HepG2 (cell line): ENCODE data around the gene ADRM1. TPM values are rescaled to one million over a fixed set of nuclear protein-coding genes. Genes with fewer than 3 reads are reported as not detected.

Experiments
- ATAC-seq: fragments of 200-7000 bp; cut with Tn5 transposase; 3 replicates; pipeline ENCODE4 v1.9.1; 2020; ENCODE audit warnings: mild to moderate bottlenecking, moderate library complexity
- BruUV-seq: library from RNA; stranded (reverse); fragments of 400-500 nt; replicated peaks from 2 replicates; lab custom pipeline; 2021; lab: Mats Ljungman, UMichigan
- CTCF ChIA-PET: fragments of 300-600 bp; formaldehyde crosslinking; extraction: SDS; loops from one replicate; lab custom pipeline; 2021; ENCODE audit warnings: low total read pairs, inconsistent platforms, low intra/inter-chr PET ratio; lab: Yijun Ruan, JAX
- POLR2A ChIA-PET: fragments of 350-600 bp; sonication (Branson Sonifier 250); formaldehyde crosslinking; loops from one replicate; lab custom pipeline; 2020; ENCODE audit warnings: antibody characterized with exemption, inconsistent platforms; lab: Yijun Ruan, JAX
- DNase-seq: peaks from one replicate; pipeline ENCODE4 v3.0.0-alpha.2; 2015; ENCODE audit warnings: low spot score
- FAIRE-seq: peaks from 3 replicates; lab custom pipeline; 2011; peaks lifted over from hg19 to GRCh38; lab: Jason Lieb, UNC
- H2AFZ ChIP-seq: one replicate; pipeline ENCODE4 v1.6.1; 2011; ENCODE audit warnings: low read length, inconsistent platforms
- H3K27ac ChIP-seq: fragments of 300-600 bp; 3 replicates; pipeline ENCODE4 v1.8.0; 2011; ENCODE audit warnings: mixed run types, mild to moderate bottlenecking, mixed read lengths, low read length, inconsistent platforms; ENCODE audit not compliant: insufficient read depth; ENCODE audit errors: extremely low read length
- H3K27me3 ChIP-seq, 2 experiments: fragments of 200-600 bp in 1 of 2; 2 replicates in 1 of 2; 3 replicates in 1 of 2; pipeline versions ENCODE4 v1.6.0 to v1.8.0; 2011; ENCODE audit warnings: low read length in 2 of 2, mild to moderate bottlenecking in 2 of 2, moderate library complexity in 2 of 2, inconsistent platforms in 1 of 2; ENCODE audit not compliant: insufficient read depth in 2 of 2, control insufficient read depth in 1 of 2
- H3K36me3 ChIP-seq, 2 experiments: fragments of 200-600 bp in 1 of 2; replicated peaks in 1 of 2; 2 replicates in 1 of 2; 3 replicates in 1 of 2; pipeline versions ENCODE4 v1.5.1 to v1.8.0; 2011; ENCODE audit warnings: low read length in 2 of 2, inconsistent platforms in 1 of 2; ENCODE audit not compliant: insufficient read depth in 2 of 2, control insufficient read depth in 1 of 2
- H3K4me1 ChIP-seq: 2 replicates; pipeline ENCODE4 v1.5.1; 2012; ENCODE audit warnings: low read length, inconsistent platforms; ENCODE audit not compliant: insufficient read depth
- H3K4me2 ChIP-seq: 2 replicates; pipeline ENCODE4 v1.6.0; 2011; ENCODE audit warnings: low read depth, low read length, inconsistent platforms
- H3K4me3 ChIP-seq, 3 experiments: fragments of 200-600 bp in 1 of 3; sonication (generic), shearing (Covaris generic) in 1 of 3; replicated peaks in 1 of 3; 2 replicates each; pipeline ENCODE4 v1.5.1; 2011 to 2016; ENCODE audit warnings: low read length in 3 of 3, inconsistent platforms in 2 of 3, low read depth in 2 of 3, mild to moderate bottlenecking in 2 of 3, control low read depth in 1 of 3, mixed read lengths in 1 of 3; ENCODE audit not compliant: insufficient read depth in 1 of 3
- H3K79me2 ChIP-seq: one replicate; pipeline ENCODE4 v1.6.1; 2011; ENCODE audit warnings: low read length, inconsistent platforms; ENCODE audit not compliant: insufficient read depth
- H3K9ac ChIP-seq: 2 replicates; pipeline ENCODE4 v1.6.0; 2011; ENCODE audit warnings: mild to moderate bottlenecking, low read depth, low read length, inconsistent platforms; ENCODE audit not compliant: insufficient read depth
- H3K9me3 ChIP-seq: 2 replicates; pipeline ENCODE4 v1.5.1; 2012; ENCODE audit warnings: mild to moderate bottlenecking, low read length
- H4K20me1 ChIP-seq: 2 replicates; pipeline ENCODE4 v1.6.0; 2011; ENCODE audit warnings: inconsistent platforms, mild to moderate bottlenecking, low read length, moderate library complexity; ENCODE audit not compliant: insufficient read depth
- HNRNPK ChIP-seq: fragments of 200-400 bp; formaldehyde crosslinking; IDR thresholded peaks from 2 replicates; pipeline ENCODE4 v1.6.1; 2018; ENCODE audit warnings: low read length, low read depth, moderate library complexity, mild to moderate bottlenecking; ENCODE audit not compliant: poor library complexity, severe bottlenecking
- NFRKB ChIP-seq: fragments of 450-650 bp; IDR thresholded peaks from 2 replicates; pipeline ENCODE4 v1.6.1; 2017
- PCBP2 ChIP-seq: fragments of 200-400 bp; formaldehyde crosslinking; optimal IDR thresholded peaks from 2 replicates; pipeline ENCODE3; 2018; ENCODE audit warnings: low read length, low read depth; ENCODE audit not compliant: poor library complexity, severe bottlenecking
- POLR2AphosphoS5 ChIP-seq: IDR thresholded peaks from 2 replicates; pipeline ENCODE4 v1.6.1; 2012; ENCODE audit warnings: low read depth, low read length
- STAG1 ChIP-seq: sonication (generic); formaldehyde crosslinking; IDR thresholded peaks from 2 replicates; pipeline ENCODE4 v1.4.0; 2020; ENCODE audit warnings: missing genetic modification reagents
- YEATS4 ChIP-seq: sonication (generic); formaldehyde crosslinking; IDR thresholded peaks from 2 replicates; pipeline ENCODE4 v1.4.0; 2020; ENCODE audit warnings: missing genetic modification reagents, borderline replicate concordance
- ZIK1 ChIP-seq: sonication (generic); formaldehyde crosslinking; IDR thresholded peaks from 2 replicates; pipeline ENCODE4 v1.5.0; 2020; ENCODE audit warnings: mild to moderate bottlenecking, low read depth, missing genetic modification reagents, borderline replicate concordance
- ZNF790 ChIP-seq: sonication (generic); formaldehyde crosslinking; IDR thresholded peaks from 2 replicates; pipeline ENCODE4 v1.8.0; 2022; ENCODE audit warnings: missing genetic modification reagents, mild to moderate bottlenecking, borderline replicate concordance
- WGBS: methylation state at CpG from one replicate; pipeline ENCODE4 v1.1.6; 2017; ENCODE audit warnings: low lambda C conversion rate; 5-methylcytosine and 5-hydroxymethylcytosine counted together
- in situ Hi-C: cut with HindIII; loops from 2 replicates; pipeline ENCODE4 v1.10.0; 2017; ENCODE audit warnings: low pct_unique_long_range_greater_than_20kb; ENCODE audit not compliant: extremely low pct_ligation_motif_present
- intact Hi-C: fragments of 100-400 bp; cut with micrococcal nuclease; formaldehyde crosslinking; loops from one replicate; pipeline ENCODE4 v1.10.0; 2022; ENCODE audit not compliant: unreplicated experiment
- polyA plus RNA-seq, 8 experiments: library from polyadenylated mRNA; depleted of rRNA in 3 of 8; stranded (reverse) in 7 of 8; unstranded in 1 of 8; fragments of >200 nt; fragmentation: Illumina TruSeq in 4 of 8; extraction: Trizol in 4 of 8; gene quantifications; 2 replicates each; pipeline versions ENCODE4 v1.2.1 to v1.2.3, GENCODE V29; 2011 to 2016; ENCODE audit warnings: low read depth in 4 of 8, missing spikeins in 1 of 8, mixed read lengths in 1 of 8; ENCODE audit not compliant: insufficient read depth in 1 of 8
- total RNA-seq, 5 experiments: library from RNA; depleted of rRNA; stranded (reverse); fragments of >200 nt; fragmentation: Illumina TruSeq; extraction: Trizol; gene quantifications; 2 replicates each; pipeline ENCODE4 v1.2.3, GENCODE V29; 2016; ENCODE audit warnings: low read depth in 1 of 5

ADRM1 gene
- total and polyA plus RNA-seq, 2 of the 13 experiments (the other 11 are each of a cell fraction or from before 2014, with no cell fraction given): 92.9 to 154 TPM

DNA sequence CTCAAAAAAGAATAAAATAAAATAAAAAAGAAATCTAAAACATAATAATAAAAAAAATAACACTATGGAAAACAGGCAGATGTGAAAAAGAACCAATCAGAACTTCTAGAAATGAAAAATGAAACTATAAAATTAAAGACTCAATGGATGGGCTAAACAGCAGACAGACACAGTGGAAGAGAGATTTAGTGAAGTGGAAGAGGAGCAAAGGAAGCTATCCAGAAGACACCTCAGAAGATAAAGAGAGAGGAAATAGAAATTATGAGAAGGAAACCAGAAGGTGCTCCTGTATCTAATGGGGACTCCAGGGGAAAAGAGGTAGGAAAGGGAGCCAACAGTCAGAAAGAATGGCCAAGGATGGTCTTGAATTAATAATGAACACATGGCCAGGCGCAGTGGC is 45.8 kb downstream of the ADRM1 start:
- no peak for ATAC-seq
- Histone ChIP-seq H3K4me1 (peaks cover 26% of the 10 kb centered on the region), H2AFZ (no peak overlapping the region), H3K9ac (no peak overlapping the region), H4K20me1 (peaks cover 3% of the 10 kb centered on the region; the same call in 1 of the 2 replicates), H3K79me2 (peaks cover 4% of the 10 kb centered on the region), H3K27ac (no peak overlapping the region), H3K4me2 (no peak overlapping the region), H3K9me3 (no peaks in the 10 kb centered on the region)
- ChIA-PET POLR2A (interaction anchor here (0.7 to 5.8 kb wide), 2 partner anchors 21 to 27 kb away, joined by 4 to 62 read pairs; partner anchors contain the start of gene LAMA5), CTCF (no interaction called here)
- no peak for DNase-seq
- no TSS peak for BruUV-seq
- no peak for FAIRE-seq
- TF ChIP-seq STAG1 (CRISPR knock-in tag): no peak
- TF ChIP-seq NFRKB: 0 out of 2 replicates have a peak, but pooled peaks have one; percentile 11
- TF ChIP-seq YEATS4 (CRISPR knock-in tag): no peak
- TF ChIP-seq, all 625 proteins: peak for 1
- H3K36me3 ChIP-seq: peaks cover 36 to 61% of the 10 kb centered on the region in 2 experiments
- no peaks in the 10 kb centered on the region for H3K27me3 ChIP-seq
- WGBS: 100% methylated on average over 1 of the region's 1 CpG
- H3K4me3 ChIP-seq: no peak overlapping the region
- in situ Hi-C loops: no loop called here
- intact Hi-C loops: no loop called here

DNA sequence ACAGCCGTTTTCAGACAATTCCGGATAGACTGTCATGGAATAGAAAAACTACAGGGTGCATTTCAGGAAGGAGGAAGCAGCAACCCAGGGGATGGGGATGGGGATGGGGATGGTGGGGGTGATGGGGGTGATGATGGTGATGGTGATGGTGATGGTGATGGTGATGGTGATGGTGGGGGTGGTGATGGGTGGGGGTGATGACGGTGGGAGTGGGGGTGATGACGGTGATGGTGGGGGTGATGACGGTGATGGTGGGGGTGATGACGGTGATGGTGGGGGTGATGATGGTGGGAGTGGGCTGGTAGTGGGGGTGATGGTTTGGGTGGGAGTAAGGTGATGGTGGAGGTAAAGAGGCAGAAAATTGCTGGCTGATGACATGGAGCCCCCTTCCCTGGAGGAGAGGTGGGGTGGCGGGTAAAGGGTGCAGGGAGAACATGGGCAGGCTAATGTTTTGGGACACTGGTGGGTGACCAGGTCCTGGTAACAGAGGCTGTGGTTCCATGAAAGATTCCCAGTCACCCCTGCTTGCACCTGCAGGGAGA is 46.8 kb downstream of the ADRM1 start:
- POLR2A ChIA-PET: interaction anchor here (0.9 to 5.8 kb wide), 4 partner anchors 10 to 26 kb away, joined by 3 to 62 read pairs (median 8); partner anchors contain the start of gene LAMA5
- Histone ChIP-seq H3K9ac (no peak overlapping the region), H3K4me3 (no peak overlapping the region), H3K36me3 (peaks cover 36 to 56% of the 10 kb centered on the region in 2 experiments), H3K27me3 (no peaks in the 10 kb centered on the region), H3K4me2 (no peak overlapping the region), H3K27ac (peak overlapping the region; percentile 3), H3K79me2 (peaks cover 9% of the 10 kb centered on the region), H4K20me1 (peaks cover 7% of the 10 kb centered on the region; the same call in 1 of the 2 replicates), H3K4me1 (peaks cover 31% of the 10 kb centered on the region), H3K9me3 (no peaks in the 10 kb centered on the region), H2AFZ (no peak overlapping the region)
- DNase-seq: no peak
- in situ Hi-C loops: no loop called here
- FAIRE-seq: peak; percentile 56
- no peak for ATAC-seq
- WGBS: 88% methylated on average over 7 of the region's 7 CpGs
- peak; percentile 2 for TF ChIP-seq PCBP2
- no peak for TF ChIP-seq POLR2AphosphoS5
- no peak for TF ChIP-seq ZIK1 (CRISPR knock-in tag)
- peak; percentile 78 for TF ChIP-seq HNRNPK
- TF ChIP-seq ZNF790: no peak
- intact Hi-C loops: no loop called here
- CTCF ChIA-PET: no interaction called here
- no TSS peak for BruUV-seq
